T-helper 9 cell (primary cell): Measurements from ENCODE around the gene SEMA6B.

Experiments used
- DNase-seq: peaks from one replicate; pipeline ENCODE4 v3.0.0-alpha.2; 2020

SEMA6B gene

DNA sequence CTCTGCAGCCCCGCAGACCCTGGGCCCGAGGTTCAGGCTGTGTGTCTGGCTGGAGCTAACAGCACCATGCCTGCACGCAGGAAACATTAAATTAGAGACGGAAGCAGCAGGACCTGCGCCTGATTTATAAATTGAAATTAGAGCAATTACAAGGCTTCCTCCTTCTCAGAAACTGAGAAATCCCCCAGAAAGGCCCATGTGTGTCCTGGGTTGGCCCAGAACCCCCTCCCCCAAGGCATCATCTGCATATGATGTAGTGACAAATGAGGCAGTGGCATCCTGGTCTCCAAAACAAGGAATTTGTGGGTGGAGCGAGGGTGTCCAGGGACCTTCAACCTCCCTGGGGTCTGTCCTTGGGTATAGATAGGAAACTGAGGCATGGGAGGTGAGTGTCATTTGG lies 27.2 kb upstream of the SEMA6B start:
- no peak for DNase-seq

DNA sequence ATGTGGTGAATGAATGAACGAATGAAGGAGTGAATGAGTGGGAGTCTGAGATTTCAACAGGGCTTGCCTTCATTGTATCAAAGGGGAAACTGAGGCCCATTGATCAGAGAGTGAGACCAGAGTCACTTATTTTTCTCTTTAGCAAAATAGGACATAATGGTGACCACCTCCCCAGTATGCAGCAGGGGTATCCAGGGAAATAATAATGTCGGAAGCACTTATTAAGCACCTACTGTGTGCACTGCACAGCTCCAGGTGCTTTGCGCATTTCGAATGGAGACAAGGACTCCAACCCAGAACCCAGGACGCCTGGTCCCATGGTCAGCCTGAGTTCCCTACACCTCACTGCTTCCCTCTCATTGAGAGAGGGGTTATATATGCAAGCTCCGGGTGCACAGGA lies 26.8 kb upstream of the SEMA6B start:
- DNase-seq, result no peak

DNA sequence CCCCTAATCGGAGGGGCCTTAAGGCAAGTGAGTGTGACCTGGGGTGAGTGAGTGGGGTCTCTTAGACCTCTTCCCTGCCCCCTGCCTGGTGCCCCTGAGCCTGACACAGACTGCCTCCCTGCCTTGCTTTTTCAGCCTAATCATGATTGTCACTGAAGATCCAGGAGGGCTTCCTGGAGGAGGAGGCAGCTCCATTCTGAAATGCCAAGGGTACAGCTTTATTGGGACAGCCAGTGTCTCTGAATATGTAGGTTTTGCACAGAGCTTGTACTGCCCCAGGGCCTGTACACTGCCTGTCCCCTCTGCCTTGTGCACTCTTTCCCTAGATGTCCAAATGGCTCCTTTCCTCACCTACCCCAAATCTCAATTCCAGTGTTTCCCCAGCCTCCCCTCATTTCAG lies 26.1 kb upstream of the SEMA6B start:
- no peak for DNase-seq

DNA sequence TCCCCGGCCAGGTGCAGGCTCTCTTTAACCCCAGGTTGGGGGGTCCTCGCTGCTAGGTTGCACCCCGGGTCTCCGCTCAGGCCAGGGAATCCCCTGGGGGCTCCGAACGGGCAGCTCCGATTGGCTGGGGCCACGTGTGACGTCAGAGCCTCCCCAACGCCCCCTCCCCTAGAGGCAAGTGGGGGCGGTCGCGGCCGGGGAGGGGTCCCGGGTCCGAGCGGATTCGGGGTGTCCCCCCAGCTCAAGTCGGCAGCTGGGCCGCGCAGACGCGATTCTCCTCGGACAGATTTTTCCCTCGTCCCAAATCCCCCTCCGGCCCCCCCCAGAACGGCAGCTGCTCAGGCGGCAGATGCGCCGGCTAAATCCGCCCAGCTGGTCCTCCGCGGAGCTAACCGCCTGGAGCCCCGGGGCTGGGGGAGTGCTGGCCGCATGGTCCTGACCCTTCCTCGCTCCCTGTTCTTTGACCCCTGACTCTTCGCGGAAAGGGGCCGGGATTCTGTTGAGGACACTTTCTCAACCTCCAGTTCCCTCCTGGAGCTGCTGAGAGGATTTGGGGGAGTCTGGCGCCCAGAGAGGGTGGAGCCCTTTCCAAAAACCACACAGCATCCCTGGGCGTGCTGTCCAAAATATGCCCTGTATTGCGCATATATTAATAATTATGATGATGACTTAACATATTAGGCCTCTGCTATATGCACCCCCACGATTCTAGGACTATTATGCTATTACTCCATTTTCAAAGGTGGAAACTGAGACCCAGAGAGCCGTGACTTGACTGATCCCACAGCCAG lies 25.4 kb upstream of the SEMA6B start:
- no peak for DNase-seq

DNA sequence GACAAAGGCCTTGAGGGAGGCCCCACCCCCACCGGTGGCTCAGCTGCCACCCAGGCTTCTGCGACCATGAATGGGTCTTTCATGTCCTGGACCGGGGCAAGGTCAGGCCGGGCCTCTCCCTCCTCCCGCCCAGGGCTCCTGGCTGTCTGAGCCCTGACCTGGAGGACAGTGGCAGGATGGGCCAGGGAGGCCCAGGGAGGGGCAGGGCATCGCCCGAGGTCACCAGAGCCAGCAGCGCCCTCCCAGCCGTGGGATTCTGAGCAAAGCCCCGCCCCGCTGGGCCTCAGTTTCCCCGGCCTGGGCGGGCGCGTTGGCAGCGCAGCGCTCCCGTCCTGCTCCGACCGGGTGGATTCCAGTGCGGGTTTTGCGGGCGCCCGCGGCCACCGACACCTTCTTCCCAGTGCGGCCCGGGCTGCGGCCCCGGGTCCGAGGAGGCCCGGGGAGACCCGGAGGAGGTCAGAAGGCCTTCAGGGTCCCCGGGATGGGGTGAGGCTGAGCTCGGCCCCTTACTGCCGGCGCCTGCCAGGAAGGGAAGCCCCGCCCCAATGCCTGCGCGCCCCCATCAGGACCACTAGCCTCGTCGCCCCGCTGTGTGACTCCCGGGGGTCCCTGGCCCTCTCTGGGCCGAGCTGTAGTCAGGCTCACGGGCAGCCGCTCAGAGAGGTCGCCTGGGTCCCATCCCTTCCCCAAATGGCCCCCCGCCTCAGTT lies 24.6 kb upstream of the SEMA6B start:
- DNase-seq, result no peak

DNA sequence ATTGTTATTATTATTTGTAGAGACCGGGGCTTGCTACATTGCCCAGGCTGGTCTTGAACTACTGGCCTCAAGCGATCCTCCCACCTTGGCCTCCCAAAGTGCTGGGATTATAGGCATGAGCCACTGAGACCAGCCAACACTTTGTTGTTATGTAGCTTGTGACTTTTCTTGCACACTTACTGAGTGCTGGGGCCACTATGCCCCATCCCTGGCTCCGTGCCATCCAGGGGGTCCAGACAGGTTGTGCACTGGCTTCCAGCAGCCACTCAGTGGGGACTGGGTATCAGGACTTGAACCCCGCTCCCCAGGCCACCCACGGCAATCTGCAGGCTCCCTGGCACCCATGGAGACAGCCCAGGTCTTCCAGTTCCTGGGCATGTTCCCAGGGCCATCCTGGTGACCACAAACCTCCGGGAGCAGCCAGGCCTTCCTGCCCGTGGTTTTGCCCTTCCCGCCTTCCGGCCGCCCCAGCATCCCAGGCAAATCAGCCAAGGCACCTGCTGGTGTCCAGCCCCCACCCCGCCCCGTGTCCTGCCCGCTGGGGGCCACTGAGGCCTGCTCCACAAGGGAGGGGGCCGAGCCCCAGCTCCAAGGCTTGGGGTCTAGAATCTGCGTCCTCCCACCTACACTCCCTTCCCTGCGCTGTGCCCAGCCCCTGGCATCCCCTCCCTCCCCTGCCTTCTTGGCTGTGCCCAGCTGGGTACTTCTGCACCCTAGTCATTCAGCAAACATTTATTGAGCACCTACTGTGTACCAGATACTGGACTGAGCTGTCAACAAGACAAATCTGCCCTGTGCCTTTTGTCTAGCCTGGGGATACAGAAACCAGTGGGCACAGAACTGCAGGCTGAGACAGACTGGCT lies 23.7 kb upstream of the SEMA6B start:
- DNase-seq, result no peak

DNA sequence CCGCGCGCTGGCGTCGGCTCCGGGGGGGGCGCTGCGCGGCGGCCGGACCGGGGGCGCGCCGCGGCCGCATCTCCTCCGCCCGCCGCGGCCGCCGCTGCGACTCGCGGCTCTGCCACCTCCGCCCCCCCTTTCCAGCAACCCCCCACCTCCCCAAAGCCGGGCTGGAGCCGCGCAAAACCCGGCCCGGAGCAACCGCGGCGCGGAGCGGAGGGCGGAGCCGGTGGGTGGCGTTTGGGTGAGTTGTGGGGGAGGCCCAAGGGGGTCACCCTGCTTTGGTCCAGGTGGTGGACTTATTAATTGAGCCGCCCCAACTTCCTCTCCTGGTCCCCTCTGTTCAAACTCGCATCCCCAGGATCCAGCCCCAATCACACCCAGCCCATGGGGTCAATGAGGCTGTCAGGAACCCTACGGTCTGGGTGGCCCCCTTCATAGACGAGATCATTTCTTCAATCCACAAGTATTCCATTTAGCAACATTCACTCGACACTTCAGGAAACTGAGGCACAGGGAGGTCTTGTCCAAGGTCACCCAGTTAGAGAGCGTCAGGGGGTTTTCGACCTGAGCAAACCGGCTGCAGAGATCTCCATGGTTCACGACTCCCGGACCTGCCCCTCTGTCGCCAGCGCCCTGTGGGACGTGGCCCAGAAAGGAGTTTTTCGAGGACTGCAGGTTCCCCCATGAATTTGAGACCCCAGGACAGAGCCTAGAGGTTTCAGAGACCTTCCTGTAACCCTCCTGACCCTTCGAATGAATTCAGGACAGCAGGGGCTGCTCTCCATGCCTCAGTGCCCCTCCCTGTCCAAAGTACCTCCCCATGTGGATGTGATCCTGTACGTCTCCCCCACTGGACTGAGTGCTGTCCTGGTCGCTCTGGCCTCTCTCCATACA lies 22.4 kb upstream of the SEMA6B start:
- DNase-seq, result no peak

DNA sequence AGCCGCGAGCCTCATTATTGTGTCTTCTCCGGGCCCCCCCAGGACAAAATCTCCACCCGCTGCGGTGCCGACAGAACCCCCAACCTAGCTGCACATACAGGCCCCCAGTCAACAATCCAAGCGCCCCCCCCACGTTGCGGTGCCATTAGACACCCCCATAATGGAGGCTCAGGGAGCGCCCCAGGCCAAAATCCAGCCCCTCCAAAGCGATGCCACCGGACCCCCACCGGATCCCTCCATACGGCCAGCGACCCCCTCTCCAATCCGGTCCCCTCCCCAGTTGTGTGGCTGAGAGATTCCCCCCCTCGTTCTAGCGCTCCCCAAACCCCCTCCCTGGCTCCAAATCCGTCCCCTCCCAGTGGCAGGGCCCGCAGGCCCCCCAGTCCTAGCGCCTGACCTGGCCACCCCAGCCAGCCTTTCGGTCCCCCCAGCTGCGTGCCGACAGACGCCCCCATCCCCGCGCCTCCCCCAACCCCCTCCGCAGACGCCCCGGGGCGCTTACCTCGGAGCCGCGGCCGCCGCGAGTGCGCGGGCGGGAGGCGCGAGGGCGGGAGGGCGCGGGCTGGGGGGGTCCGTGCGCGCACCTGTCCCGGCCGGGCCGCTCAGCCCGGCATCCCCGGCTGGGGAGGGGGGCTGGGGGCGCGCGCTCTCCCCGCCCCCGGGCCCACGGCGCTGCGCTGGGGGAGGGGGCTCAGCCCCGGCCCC lies 21.6 kb upstream of the SEMA6B start:
- no peak for DNase-seq

DNA sequence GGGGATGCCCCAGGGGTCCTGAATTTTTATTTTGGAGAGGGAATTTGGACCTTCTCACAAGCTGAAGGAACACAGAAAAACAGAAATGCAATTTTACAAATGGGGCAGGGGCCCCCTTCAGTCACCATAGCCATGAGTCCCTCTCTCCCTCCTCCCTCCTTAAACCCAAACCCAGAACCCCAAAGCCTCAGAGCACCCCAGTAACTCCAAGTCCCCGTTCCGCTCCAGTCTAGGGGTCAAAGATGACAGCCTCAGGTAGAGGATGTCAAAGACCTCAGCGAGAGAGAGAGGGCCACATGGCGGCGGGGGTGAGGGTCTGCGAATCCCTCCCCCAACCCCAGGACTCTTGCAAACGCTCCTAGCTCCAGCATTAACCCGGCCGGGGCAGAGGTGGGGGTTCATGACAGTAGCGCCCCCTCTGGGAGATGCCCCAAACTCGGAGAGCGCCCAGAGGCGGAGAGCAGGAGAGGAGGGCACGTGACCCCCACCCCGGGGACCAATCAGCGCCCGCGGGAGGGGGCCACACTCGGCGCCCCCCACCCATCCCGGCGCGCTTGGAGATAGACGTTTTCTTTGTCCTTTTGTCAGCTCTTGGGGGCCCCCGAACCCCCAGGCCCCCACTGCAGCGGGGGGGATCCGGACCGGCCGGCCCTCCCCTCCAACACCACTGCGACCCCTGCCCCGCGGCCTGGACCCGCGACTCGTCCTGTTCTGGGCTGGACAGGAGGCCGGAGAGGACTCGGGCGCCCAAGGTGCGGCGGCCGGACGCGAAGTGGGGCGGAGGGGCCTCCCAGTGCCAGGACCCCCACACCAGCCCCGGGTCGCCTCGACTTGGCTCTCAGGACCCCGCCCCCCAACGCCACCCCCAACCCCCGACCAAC lies 20.8 kb upstream of the SEMA6B start:
- DNase-seq, result no peak

DNA sequence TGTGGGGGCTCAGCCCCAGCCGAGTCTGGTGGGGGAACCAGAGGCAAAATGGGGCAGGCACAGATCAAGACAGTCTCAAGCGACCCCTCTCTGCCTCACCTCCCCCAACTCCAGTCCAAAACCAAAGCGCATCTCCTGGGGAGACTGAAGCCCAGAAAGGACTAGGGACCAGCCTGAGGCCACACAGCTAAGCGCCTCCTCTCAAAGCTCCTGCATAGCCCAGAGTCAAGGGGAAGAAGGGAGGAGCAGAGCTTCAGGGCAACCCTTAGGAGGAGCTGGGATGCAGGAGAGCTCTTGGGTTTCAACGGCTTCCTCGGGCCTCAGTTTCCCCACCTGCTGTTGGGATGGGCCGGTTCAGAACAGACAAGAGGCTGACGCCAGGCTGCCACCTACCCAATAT lies 19.9 kb upstream of the SEMA6B start:
- no peak for DNase-seq

DNA sequence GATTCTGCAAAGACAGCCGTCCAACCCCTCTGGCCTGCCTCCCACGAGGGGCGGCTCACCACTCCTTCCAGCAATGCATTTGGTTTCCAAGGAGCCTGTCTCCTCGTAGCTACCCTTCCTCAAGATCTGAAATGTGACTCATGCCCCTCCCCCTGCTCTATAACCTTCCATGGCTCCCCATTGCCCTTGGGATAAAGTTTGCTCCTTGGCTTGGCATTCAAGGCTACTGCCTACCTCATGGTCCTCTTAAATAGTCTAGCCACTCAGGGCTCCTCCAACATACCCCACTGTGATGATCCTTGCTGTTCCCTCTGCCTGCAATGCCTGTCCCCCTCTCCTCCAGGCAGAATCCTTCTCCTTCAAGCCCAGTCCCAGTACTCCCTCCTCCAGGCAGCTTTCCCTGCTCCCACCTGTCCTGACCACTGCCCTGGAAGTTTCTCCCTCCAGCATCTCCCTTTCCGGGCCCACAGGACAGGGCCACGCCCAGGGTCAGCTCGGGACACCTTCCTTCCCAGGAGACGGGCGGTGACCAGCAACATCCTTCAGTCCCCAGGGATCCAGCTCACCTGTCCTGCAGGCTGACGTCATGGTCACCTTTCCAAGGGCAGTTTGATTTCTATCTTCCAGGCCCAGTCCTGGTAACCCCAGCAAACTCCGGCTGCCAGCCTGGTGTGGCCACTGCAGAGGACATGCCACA lies 19.2 kb upstream of the SEMA6B start:
- DNase-seq, result no peak

DNA sequence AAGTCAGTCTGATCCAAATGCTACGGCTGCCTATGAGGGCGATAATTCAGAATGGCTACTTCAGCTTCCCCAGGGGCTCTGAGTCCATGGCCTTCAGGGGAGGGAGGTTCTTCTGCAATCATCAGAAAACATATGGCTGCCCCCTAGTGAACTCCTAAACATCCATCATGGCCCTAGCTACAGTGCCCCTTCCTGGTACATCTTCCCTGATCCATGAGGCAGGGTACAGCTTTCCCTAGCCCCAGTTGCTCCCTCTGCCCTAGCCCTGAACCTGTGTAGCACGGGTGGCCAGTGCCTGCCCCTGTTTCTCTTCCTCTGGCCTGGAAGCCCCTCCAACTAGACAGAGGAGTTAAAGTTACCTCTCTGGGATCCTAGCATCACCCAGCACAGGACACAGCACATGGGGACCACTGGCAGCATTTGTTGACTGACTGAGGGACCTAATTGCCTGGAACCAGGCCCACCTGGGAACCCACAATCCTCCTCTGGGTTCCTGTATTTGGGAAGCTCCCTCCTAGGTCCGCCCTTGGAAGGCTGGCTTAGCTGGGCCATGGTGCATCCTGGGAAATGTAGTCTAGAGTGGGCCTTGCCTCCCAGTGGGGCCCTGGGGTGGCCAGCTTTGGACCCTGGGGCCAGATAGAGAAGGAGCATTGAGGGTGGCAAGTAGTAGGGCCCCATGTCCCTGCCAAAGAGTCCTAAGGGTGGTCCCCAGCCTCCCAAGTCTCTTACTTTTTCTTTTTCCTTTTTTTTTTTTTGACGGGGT lies 17.7 kb upstream of the SEMA6B start:
- no peak for DNase-seq

DNA sequence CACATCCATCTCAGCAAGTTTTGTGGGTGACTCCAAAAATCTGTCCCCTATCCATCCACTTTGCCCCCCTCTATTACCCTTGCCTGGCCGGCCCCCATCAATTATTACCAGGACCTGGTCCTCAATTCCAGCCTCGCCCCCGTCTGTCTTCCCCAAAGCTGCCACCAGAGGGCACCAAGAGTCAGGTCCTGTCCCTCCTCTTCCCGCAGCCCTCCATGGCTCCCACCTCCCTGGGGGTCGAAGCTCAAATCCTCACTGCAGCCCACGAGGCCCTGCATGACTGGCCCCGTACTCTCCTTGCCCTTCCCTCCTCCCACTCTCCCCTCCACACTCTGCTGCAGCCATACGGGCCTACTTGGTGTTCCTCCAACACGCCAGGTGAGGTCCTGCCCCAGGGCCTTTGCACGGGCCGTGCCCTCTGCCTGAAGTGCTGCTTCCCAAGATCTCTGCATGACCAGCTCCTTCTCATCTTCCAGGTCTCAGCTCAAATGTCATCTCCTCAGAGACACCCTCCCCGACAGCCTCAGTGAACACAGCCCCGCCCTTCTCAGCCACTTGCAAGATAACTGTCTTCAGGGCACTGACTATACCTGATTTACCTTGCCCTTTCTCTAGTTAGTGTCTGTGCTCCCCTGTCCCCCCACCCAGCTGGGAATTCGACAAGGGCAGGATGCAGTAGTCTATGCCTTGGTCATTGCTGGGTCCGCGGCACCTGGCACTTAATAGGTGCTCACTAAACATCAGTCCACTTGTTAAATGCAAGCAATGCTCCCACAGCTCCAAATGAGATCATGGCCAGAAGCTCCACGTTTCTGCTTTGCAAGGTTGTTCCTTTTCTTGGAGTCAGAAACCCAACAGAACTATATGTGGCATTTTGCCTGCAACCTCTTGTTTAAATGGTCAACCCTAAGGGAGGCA lies 16.8 kb upstream of the SEMA6B start:
- peak; percentile 76 for DNase-seq

DNA sequence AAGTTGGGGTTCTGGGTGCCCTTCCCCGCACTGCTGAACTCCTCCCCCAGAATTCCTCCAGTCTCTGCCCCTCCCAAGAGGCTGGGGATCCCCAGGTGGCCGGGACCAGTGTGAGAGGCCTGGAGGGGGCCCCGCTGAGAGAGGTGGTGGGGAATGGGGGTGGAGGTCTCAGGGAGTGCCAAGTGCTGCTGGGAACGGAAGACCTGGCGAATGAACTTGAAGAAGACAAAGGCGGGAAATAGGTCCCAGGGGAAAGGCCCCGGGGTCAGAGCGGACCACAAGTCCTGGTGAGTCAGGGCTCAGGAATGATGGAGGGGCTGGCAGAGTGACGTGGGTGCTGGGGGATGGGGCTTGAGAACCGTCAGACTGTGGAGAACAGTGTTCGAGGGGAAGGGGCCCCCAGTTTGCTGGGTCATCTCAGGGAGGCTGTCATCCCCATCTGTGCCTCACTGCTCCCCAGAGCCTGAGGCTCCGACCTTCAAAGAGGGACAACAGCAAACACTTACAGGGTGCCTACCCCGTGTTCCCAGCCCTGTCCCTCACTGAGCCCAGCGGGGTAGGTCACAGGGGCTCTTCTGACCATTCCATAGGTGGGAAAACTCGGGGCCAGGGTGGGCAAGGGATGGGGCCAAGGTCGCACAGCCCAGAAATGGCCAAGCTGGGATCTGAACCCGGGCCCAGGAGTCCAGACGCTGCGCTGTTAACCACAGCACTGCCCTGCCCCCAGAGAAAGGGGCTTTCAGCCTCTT lies 16.0 kb upstream of the SEMA6B start:
- no peak for DNase-seq

DNA sequence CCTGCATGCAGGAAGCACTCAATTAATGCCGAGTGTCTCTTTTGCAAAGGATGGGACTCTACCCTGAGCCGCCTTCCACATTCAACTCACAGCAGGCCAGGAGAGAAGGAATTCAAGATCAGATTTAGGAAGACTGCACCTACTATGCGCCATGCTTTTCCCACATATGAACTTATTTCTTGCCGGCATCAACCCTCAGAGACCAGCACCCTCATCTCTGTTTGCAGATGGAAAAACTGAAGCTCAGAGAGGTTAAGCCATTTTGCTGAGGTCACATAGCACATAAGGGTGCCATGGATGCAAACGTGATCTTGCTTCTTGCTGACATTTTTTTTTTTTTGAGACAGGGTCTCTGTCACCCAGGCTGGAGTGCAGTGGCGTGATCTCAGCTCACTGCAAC lies 14.2 kb upstream of the SEMA6B start:
- DNase-seq, result no peak

DNA sequence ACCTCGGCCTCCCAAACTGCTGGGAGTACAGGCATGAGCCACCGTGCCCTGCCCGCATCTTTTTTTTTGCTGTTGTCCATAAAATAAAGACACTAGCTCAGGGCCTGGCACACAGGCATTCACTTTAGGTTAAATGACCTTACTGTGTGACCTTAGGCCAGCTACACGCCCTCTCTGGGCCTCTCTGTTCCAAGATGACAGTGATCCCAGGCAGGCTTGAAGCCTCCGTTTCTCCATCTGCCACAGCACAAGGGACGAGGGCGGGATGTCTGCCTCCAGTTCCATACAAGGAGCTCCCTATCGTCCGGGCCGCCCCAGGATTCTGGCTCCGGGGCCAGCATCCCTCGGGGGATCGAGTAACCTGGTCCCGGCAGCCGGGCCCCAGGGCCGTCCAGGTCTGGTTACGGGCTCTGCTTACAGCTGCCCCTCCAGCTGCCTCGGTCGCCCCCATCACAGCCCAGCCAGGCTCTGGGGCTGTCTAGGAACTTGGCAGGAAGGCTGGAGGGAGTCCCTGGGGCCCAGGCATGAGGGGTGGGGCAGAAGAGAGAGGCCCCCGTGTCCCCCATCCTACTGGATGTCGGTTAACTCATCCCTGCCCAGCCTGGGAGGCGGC lies 11.9 kb upstream of the SEMA6B start:
- DNase-seq, result no peak

DNA sequence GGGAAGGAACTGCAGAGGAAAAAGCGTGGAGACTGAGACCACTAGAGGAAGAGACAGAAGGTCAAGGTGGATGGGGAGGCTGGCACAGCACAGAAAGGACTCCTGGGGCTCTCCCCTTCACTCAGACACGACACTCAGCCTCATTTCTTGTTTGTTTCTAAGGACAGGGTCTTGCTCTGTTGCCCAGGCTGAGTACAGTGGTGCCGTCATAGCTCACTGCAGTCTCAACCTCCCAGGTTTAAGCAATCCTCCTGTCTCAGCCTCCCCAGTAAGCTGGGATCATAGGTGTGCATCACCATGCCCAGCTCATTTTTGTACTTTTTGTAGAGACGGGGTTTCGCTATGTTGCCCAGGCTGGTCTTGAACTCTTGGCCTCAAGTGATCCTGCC lies 11.4 kb upstream of the SEMA6B start:
- no peak for DNase-seq
